GM21515 (cell line): ENCODE data around the gene VSIG10.
A peak's percentile ranks its signal among the peaks of the same experiment; 100 is the strongest.
"Not testable (repeated sequence)": the region's sequence is repeated elsewhere in the genome, so short reads cannot be mapped to it uniquely, and the experiment has no call there.

ENCODE experiments used
- ATAC-seq: cut with Tn5 transposase; IDR thresholded peaks from one replicate; pipeline ENCODE4 v1.9.1; 2021; ENCODE audit not compliant: unreplicated experiment

The VSIG10 gene, protein sequence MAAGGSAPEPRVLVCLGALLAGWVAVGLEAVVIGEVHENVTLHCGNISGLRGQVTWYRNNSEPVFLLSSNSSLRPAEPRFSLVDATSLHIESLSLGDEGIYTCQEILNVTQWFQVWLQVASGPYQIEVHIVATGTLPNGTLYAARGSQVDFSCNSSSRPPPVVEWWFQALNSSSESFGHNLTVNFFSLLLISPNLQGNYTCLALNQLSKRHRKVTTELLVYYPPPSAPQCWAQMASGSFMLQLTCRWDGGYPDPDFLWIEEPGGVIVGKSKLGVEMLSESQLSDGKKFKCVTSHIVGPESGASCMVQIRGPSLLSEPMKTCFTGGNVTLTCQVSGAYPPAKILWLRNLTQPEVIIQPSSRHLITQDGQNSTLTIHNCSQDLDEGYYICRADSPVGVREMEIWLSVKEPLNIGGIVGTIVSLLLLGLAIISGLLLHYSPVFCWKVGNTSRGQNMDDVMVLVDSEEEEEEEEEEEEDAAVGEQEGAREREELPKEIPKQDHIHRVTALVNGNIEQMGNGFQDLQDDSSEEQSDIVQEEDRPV

DNA sequence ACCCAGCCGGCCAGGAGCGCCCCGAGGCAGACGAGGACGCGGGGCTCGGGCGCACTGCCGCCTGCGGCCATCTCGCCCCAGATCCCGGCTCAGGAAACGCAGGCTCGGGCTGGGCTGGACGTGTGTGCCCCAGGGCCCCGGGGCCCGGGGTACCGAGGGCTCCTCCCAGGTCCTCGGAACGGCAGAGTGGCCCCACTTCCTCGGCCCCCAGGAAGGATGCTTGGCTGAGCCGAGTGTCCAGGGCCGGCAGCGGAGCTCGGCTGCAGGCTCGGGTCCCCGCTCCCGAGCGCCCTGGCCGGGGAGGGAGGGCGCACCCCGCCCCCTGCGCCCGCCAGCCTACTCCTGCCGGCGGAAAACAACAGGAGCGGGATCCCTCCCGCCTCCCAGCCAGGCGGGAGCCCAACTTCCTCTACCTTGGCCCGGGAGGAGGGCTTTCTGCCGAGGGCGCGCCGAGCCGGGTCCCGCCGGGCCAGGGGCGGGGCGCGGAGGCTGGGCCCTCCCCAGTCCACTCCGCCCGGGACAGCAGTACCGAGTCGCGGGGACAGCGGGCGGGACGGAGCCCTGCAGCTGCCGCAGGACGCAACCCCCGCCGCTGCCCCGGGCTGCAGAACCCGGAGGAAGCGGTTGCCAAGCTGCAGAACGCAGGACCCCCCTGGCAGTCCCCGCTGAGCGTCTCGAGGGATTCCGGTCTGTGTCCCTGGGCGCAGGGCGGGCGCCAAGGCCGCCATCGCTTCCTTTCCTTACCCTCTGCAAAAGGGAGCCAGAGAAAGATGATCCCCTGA, at the start of gene VSIG10:
VSIG10 (minus strand) TSS at position 411 of the 782 bp plus-strand sequence; CDS start at position 71, 340 bp downstream.
- ATAC-seq = peak; percentile 56

DNA sequence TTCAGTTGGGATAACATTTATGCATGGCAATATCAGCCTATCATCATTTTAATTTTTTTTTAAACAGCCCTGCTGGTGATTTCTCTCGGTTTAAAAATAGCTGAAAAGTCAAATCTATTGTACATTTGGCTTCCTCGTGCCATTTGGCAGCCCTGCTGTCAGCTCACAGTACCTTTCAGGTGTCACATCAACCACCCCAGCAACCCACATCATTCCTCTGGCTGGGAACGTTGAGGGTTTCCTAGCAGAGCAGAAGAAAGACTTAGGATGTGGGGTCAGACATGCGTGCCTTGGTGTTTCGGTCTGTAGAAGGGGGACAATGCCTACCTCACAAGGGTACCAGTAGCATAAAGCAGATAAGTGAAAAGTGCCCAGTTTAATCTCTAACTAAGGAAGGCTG, 47.9 kb upstream of the VSIG10 start:
- no peak for ATAC-seq

DNA sequence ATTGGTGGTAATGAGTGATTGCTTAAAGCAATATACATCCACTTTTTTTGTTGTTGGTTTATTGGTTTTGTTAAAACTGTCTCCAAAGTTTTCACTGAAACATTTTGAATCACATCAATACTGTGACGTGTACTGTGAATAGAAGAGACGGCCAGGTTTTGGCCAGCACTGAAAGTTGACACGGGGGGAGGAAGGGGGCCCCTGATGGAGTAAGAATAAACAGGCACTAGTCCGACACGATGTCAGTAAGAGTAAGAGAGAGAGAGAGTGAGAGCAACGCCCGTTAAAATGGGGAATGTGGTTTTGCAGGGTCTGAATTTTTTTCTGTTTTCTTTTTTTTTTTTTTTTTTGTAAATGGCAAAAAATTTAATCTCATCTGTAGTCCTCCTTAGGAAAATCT, 46.8 kb upstream of the VSIG10 start:
- no peak for ATAC-seq

DNA sequence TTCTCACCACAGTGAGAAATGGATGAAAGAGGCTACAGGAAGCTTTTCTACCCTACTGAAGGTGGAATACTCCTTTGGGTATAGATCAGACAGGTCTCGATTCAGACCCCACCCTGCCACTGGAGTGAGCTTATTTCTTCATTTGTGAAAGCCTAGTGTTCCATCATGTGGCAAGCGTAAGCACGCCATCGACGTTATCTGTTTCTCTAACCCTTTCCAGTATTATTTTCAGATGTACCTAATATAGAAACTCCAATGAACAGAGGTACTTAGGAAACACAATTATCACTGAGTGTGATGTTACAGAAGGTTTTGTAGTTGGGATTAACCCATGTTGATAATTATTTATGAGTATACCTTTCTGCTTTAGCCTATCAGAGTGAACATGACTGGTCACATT, 44.5 kb upstream of the VSIG10 start:
- no peak for ATAC-seq

DNA sequence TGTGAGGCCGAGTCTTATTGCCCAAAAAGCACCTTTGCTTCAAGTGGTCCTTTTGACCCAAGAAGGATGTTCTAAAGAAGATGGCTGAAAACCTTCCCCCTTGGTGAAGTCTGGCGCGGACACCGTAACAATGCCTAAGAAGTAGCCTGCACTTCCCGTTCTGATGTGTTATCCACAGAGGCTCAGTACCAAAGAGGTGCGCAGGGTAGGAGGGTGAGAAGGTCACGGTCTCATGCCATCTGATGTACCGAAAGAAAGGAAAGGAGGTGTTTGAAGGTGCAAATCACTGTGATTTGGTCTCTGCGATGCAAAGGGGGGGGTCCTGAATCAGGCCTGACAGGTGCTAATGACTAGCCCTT, 42.0 kb upstream of the VSIG10 start:
- ATAC-seq = no peak

DNA sequence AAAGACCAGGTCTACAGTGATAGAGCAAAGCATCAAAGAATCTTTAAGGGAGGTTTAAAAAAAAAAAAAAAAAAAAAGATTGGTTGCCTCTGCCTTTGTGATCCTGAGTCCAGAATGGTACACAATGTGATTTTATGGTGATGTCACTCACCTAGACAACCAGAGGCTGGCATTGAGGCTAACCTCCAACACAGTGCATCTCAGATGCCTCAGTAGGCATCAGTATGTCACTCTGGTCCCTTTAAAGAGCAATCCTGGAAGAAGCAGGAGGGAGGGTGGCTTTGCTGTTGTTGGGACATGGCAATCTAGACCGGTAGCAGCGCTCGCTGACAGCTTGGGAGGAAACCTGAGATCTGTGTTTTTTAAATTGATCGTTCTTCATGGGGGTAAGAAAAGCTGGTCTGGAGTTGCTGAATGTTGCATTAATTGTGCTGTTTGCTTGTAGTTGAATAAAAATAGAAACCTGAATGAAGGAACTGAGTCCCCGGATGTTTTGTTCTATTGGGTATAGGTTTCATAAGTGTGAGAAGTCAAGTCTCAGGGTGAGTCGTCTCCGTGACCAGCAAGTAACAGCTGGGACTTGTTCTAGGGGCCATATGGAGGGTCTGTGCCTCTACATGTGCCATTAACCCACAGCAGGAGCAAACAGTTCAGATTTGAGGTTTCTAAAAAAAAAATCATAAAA, 41.4 kb upstream of the VSIG10 start:
- peak; percentile 70 for ATAC-seq

DNA sequence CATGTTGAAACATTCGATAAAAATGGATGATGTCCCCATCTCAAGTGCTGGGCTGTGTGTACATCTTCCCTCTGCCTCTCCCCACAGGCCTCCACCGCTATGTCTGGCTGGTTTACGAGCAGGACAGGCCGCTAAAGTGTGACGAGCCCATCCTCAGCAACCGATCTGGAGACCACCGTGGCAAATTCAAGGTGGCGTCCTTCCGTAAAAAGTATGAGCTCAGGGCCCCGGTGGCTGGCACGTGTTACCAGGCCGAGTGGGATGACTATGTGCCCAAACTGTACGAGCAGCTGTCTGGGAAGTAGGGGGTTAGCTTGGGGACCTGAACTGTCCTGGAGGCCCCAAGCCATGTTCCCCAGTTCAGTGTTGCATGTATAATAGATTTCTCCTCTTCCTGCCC, 40.7 kb upstream of the VSIG10 start:
- no peak for ATAC-seq

DNA sequence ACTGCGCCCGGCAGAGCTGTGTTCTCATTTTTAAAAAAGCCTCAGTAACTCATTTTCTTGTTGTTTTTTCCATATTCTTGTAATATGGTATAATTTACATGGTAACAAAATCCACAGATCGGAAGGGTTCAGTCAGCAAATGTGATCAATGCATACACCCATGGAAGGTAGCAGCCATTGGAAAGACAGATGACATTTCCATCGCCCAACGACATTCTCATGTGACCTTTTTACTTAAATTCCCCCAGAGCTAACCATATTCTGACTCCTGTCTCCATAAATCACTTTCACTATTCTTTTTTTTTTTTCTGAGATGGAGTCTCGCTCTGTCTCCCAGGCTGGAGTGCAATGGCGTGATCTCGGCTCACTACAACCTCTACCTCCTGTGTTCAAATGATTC, 37.0 kb upstream of the VSIG10 start:
- ATAC-seq = no peak

DNA sequence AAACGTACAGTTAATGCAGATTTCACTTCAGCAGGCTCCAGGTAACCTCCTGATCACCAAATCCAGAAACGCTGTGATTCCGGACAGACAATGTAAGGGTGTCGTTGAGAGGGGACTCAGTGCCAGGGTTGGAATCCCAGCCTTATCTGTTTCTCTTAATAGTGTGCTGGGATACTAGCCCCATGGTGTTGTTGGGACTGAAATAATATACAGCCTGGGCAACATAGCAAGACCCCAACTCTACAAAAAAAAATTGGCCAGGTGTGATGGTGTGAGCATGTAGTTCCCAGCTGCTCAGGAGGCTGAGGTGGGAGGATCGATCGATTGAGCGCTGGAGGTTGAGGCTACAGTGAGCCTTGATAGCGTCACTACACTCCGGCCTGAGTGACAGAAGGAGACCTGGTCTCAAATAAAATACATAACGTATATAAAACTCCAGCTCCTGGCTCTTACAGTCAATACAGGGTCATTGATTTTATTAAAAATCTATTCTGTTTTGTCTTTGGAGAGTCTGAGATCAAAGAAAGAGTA, 33.4 kb upstream of the VSIG10 start:
- ATAC-seq = no peak

DNA sequence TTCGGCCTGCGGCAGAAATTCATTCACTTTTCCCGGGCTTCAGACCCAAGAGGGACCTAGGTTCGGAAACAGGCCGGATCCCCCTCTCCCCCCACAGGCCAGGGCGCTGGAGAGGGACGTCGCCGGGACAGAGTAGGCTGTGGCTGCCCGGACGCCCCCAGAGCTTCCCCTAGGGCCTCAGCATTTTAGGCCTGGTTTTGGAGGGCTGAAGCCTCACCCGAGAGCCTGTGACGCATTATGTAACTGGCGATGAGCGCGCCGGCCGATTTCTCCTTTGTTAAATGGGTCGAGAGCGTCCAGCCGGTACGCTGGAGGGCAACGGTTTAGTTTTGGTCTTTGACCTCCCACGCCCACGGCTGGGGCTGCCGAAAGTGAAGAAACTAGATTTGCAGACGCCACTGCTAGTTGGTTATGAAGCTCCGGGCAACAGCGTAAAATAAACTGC, 32.8 kb upstream of the VSIG10 start:
- peak; percentile 42 for ATAC-seq

DNA sequence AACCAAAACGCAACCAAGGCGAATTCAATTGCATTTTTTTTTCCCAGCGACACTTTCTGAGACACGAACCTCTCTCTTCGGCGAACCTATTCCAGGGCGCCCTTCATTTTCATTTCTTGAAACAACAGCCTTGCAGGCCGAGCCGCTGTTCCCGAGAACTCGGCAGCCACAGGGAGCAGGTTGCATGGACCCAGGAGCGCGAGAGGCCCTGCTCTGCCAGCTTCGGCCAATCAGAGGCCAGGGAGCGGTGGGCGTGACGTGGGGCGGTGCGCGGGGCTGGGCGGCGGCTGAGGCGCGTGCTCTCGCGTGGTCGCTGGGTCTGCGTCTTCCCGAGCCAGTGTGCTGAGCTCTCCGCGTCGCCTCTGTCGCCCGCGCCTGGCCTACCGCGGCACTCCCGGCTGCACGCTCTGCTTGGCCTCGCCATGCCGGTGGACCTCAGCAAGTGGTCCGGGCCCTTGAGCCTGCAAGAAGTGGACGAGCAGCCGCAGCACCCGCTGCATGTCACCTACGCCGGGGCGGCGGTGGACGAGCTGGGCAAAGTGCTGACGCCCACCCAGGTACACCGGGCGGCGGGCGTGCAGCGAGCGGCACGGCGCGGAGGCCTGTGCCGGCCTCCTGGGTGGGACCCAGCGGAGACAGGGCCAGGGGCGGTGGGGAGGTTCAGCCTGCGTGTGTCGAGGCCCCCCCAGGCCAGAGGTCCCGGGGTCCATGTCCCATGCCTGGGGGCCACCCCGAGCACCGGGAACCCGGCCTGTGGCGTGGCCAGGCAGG, 32.2 kb upstream of the VSIG10 start, which contains the start of gene PEBP1:
PEBP1 (plus strand) TSS at position 337 of the 771 bp plus-strand sequence; CDS start at position 423, 86 bp downstream.
- peak; percentile 98 for ATAC-seq

DNA sequence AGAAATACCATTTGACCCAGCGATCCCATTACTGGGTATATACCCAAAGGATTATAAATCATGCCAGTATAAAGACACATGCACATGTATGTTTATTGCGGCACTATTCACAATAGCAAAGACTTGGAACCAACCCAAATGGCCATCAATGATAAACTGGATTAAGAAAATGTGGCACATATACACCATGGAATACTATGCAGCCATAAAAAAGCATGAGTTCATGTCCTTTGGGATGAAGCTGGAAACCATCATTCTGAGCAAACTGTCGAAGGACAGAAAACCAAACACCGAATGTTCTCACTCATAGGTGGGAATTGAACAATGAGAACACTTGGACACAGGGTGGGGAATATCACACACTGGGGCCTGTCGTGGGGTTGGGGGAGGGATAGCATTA, 25.6 kb upstream of the VSIG10 start:
- ATAC-seq = not testable (repeated sequence)

DNA sequence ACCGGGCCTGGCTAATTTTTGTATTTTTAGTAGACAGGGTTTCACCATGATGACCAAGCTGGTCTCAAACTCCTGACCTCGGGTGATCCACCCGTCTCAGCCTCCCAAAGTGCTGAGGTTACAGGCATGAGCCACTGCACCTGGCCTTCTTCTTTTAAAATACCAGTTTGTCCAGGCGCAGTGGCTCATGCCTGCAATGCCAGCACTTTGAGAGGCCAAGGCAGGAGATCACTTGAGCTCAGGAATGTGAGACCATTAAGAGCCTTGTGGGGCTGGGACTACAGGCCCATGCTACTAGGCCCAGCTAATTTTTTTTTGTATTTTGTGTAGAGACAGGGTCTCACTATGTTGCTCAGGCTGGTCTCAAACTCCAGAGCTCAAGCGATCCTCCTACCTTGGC, 24.1 kb upstream of the VSIG10 start:
- no peak for ATAC-seq

DNA sequence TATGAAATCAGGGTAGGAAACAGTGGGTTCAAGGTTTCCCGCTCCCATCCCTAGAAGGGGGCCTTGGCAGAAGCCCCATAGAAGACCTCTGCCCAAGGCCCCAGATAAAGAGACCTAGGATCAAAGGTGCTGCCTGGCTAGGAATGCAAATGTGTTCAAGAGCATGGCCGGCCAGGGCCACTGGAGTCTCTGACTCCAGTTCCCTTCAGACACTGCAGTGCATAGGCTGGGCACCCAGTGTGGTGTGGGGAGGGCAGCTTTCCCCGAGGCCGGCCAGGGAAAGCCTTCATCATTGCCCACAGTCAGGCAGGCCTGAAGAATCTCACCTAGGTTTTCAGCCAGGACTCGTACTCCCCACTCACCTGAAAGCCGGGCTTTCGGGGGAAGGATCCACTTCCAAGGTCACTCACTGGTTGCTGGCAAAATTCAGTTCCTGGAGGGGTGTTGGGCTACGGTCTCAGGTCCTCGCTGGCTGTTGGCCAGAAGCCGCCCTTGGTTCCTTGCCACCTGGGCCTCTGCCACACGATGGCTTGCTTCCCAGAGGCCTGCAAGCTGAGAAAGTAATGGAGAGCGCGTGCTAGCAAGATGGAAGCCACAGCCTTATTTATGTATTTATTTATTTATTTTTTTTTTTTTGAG, 22.4 kb upstream of the VSIG10 start:
- no peak for ATAC-seq

DNA sequence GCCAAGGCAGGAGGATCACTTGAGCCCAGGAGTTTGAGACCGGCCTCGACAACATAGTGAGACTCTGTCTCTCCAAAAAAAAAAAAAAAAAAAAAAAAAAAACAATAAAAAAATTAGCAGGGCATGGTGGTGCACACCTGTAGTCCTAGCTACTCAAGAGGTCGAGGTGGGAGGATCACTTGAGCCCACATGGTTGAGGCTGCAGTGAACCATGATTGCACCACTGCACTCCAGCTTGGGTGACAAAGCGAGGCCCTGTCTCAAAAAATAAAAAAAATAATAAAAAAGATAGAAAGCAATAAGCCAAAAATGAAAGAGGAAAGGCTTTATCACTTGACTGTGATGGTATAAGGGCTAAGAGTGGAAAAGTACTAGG, 21.9 kb upstream of the VSIG10 start:
- no peak for ATAC-seq

DNA sequence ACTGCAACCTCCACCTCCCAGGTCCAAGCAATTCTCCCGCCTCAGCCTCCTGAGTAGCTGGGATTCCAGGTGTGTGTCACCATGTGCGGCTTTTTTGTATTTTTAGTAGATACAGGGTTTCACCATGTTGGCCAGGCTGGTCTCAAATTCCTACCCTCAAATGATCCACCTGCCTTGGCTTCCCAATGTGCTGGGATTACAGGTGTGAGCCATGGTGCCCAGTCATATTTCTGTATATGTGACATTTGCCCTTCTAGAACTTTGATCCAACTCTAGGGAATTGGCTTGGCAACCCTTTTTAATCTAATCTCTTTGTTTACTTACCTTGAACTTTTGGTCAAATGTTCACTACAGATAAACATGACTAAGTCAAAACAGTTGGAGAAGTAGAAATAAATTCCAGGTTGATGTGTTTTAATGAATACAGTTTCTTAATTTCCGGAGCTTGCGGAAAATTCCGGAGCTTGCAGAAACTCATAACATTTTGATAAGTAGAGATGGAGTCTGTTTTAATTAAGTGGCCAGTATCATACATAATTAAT, 20.6 kb upstream of the VSIG10 start:
- ATAC-seq = no peak

DNA sequence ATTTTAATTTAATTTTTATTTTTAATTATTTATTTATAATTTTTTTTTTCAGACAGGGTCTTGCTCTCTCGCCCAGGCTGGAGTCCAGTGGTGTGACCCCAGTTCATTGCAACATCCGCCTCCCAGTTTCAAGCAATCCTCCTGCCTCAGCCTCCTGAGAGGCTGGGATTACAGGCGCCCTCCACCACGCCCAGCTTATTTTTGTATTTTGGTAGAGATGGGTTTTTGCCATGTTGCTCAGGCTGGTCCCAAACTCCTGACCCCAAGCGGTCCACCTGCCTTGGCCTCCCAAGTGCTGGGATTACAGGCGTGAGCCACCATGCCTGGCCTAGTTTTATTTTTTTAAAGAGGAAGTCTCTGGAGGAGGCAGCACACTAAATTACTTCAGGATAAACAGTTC, 18.5 kb upstream of the VSIG10 start:
- no peak for ATAC-seq

DNA sequence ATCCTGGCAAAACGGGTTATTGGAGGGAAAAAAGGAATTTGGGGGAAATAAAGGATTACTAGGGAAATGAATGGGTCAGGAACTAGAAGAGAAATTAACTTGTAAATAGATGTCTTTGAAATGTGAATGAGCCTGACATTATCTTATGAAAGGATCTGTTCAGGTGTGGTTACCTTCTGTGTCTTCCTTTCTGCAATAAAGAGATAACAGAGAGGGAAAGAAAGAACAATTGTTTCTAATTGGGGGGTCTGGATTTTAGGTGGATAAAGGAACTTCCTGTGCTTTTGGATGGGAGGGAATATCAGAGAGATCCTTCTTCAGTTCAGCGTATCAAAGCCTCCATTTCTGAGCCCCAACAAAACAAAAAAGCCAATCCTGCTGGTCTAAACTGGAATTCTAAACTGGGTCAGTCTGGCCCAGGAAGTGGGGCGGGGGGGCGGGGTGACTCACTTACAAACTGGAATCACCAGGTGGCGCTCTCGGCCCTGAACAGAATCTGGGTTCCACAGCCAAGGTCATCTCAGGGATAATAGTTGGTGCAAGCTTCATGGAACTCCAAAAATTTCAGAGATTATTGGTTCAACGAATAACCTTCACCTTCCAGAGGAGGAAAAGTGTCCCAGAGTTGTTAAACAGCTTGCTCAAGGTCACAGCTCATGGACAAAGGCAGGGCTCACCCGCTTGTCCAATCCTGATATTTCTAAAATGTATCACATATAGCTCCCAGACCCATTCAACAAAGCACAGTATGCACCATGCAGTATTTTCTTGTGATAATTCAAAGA, 17.0 kb upstream of the VSIG10 start:
- ATAC-seq = peak; percentile 73

DNA sequence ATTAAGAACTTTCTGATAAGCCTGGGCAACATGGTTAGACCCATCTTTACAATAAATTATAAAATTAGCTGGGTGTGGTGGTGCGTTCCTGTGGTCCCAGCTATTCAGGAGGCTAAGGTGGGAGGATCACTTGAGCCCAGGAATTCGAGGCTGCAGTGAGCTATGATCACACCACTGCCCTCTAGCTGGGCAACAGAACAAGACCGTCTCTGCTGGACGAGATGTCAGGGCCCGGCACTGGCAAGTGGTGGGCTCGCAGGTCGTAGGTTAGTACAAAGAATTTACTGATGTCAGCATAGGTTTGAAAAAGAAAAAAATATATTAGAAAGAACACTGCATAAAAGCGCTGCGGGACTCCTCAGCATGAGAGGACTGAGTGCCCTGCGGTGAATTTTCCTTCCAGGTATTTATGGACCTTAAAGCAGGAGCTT, 15.7 kb upstream of the VSIG10 start:
- ATAC-seq = no peak
